Ishikawa (cell line): ENCODE data around the gene ELAVL1.
A peak's percentile ranks its signal among the peaks of the same experiment; 100 is the strongest.

Experiments used
- CEBPB ChIP-seq: IDR thresholded peaks from 2 replicates; pipeline ENCODE4 v1.6.1; 2012
- CREB1 ChIP-seq: IDR thresholded peaks from 2 replicates; pipeline ENCODE4 v1.6.1; 2012; ENCODE audit warnings: low read depth
- EGR1 ChIP-seq: IDR thresholded peaks from 2 replicates; pipeline ENCODE4 v1.6.1; 2012
- EP300 ChIP-seq: IDR thresholded peaks from 2 replicates; pipeline ENCODE4 v1.6.1; 2012; ENCODE audit warnings: borderline replicate concordance
- FOXM1 ChIP-seq: IDR thresholded peaks from 2 replicates; pipeline ENCODE4 v1.6.1; 2012; ENCODE audit warnings: low read depth, borderline replicate concordance
- NFIC ChIP-seq: IDR thresholded peaks from 2 replicates; pipeline ENCODE4 v1.6.1; 2012
- RAD21 ChIP-seq: IDR thresholded peaks from 2 replicates; pipeline ENCODE4 v1.6.1; 2012; ENCODE audit warnings: low read depth
- TAF1 ChIP-seq: IDR thresholded peaks from 2 replicates; pipeline ENCODE4 v1.6.1; 2012; ENCODE audit warnings: low read depth, mild to moderate bottlenecking
- TCF12 ChIP-seq: IDR thresholded peaks from 2 replicates; pipeline ENCODE4 v1.6.1; 2012; ENCODE audit warnings: low read depth
- TEAD4 ChIP-seq: IDR thresholded peaks from 2 replicates; pipeline ENCODE4 v1.6.1; 2012
- YY1 ChIP-seq: IDR thresholded peaks from 2 replicates; pipeline ENCODE4 v1.6.1; 2012; ENCODE audit warnings: low read depth
- ZBTB7A ChIP-seq: IDR thresholded peaks from 2 replicates; pipeline ENCODE4 v1.6.1; 2012; ENCODE audit warnings: low read depth
- TF ChIP-seq, protein P1 (sequence below): IDR thresholded peaks from 2 replicates; pipeline ENCODE4 v1.6.1; 2012
- TF ChIP-seq, protein P2 (sequence below): IDR thresholded peaks from 2 replicates; pipeline ENCODE4 v1.6.1; 2012
- TF ChIP-seq, protein P3 (sequence below): IDR thresholded peaks from 2 replicates; pipeline ENCODE4 v1.6.1; 2012; ENCODE audit warnings: low read depth, mild to moderate bottlenecking

ELAVL1 gene

DNA sequence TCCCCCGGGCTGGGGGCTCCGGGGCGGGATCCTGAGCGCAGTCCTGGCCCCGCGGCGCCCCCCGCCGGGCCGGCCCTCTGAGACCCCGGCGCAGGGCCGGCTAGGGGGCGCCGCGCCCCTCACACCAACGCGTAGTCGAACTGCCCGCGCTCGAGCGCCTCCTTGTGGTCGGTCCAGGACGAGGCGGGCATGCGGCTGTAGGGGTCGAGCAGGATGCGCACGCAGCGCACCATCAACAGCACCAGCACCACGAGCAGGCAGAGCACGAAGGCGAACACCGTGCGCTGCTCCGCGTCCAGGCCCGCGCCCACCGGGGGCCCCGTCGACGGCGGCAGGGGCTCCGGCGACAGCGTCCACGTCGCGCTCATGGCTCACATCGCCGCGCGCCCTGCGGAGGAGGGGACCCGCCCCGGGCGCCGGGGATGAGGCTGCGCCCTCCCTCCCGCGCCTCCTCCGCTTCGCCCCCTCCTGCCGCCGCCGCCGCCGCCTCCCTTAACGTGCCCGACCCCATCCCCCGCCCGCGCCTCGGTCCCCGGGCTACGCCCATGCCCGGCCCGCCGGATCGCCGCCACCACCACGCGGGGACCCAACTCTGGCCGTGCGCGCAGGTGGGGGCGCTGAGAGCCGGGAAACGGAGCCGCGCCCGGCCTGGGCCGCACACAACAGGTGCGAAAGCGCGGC lies 80.1 kb downstream of the ELAVL1 start:
- TF ChIP-seq TAF1 (no peak), TCF12 (no peak), FOXM1 (no peak), EGR1 (peak; percentile 58; the same call in 1 of the 2 replicates), ZBTB7A (peak; percentile 99), NFIC (no peak), CEBPB (no peak), TEAD4 (no peak), EP300 (no peak), CREB1 (no peak), RAD21 (peak; percentile 58), YY1 (no peak)
- TF ChIP-seq, protein P1, sequence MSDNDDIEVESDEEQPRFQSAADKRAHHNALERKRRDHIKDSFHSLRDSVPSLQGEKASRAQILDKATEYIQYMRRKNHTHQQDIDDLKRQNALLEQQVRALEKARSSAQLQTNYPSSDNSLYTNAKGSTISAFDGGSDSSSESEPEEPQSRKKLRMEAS, result peak; percentile 99
- TF ChIP-seq, protein P2, sequence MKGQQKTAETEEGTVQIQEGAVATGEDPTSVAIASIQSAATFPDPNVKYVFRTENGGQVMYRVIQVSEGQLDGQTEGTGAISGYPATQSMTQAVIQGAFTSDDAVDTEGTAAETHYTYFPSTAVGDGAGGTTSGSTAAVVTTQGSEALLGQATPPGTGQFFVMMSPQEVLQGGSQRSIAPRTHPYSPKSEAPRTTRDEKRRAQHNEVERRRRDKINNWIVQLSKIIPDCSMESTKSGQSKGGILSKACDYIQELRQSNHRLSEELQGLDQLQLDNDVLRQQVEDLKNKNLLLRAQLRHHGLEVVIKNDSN, result no peak
- TF ChIP-seq, protein P3, sequence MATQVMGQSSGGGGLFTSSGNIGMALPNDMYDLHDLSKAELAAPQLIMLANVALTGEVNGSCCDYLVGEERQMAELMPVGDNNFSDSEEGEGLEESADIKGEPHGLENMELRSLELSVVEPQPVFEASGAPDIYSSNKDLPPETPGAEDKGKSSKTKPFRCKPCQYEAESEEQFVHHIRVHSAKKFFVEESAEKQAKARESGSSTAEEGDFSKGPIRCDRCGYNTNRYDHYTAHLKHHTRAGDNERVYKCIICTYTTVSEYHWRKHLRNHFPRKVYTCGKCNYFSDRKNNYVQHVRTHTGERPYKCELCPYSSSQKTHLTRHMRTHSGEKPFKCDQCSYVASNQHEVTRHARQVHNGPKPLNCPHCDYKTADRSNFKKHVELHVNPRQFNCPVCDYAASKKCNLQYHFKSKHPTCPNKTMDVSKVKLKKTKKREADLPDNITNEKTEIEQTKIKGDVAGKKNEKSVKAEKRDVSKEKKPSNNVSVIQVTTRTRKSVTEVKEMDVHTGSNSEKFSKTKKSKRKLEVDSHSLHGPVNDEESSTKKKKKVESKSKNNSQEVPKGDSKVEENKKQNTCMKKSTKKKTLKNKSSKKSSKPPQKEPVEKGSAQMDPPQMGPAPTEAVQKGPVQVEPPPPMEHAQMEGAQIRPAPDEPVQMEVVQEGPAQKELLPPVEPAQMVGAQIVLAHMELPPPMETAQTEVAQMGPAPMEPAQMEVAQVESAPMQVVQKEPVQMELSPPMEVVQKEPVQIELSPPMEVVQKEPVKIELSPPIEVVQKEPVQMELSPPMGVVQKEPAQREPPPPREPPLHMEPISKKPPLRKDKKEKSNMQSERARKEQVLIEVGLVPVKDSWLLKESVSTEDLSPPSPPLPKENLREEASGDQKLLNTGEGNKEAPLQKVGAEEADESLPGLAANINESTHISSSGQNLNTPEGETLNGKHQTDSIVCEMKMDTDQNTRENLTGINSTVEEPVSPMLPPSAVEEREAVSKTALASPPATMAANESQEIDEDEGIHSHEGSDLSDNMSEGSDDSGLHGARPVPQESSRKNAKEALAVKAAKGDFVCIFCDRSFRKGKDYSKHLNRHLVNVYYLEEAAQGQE, result no peak

DNA sequence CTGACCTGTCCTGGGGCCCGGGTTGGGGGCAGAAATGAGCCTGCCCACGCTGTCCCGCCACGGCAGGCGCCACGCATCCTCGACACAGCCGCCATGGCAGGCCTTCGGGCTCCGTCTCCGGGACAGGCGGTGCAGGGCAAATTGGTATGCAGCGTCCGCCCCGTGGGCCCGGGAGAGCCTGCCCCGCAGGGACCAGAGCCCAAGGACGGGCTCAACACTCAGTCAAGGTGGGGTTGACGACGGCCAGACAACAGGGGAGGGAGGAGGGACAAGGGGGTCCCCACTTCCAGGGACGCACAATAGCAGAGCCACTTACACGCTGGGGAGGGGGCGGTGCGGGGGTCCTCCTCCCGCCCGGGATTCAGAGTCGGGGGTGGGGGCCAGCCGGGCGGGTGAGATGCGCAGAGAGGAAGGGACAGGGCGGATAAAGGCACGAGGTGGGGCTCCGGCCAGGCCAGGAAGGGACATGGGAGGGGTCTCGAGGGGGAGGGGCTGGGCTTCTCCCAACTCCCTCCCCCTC lies 80.7 kb downstream of the ELAVL1 start:
- TF ChIP-seq, protein P3, result no peak
- TF ChIP-seq CEBPB (no peak), TAF1 (no peak), RAD21 (no peak), YY1 (no peak), TCF12 (no peak), CREB1 (no peak)

DNA sequence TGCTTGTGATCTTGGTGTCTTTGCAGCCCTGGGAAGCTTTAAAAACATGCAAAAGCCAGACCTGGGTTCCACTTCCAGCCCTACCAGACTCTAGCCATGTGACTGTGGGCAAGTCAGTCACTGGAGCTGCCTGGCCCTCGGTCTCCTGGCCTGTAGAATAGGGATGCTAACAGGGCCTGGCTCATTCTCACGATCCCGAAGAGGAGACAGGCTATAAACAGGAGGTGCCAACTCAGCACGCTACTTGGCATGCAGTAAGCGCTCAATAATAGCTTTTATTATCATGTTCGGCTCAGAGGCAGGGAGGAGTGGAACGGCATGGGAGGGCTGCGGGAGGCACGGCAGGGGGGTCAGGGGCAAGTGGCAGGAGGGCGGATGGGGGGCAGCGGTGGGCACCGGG lies 81.2 kb downstream of the ELAVL1 start:
- TF ChIP-seq TCF12, result no peak
- no peak for TF ChIP-seq FOXM1
- TF ChIP-seq, protein P1, result no peak
- TF ChIP-seq EP300, result no peak
- no peak for TF ChIP-seq TAF1
- TF ChIP-seq, protein P3, result no peak

- TF ChIP-seq RAD21 (no peak), TCF12 (no peak), TEAD4 (no peak), CREB1 (no peak), NFIC (no peak)
Measured at GRCh38 chr19:7923295-7924191, 81.9 kb downstream of the ELAVL1 start.

- TF ChIP-seq, protein P3, result no peak
- TF ChIP-seq CEBPB, result no peak
Measured at GRCh38 chr19:7922836-7923195, 82.6 kb downstream of the ELAVL1 start.
